ENCODE data around the gene ENTPD2. TPM values are rescaled to one million over a fixed set of nuclear protein-coding genes. Genes with fewer than 3 reads are reported as not detected.

Gene ENTPD2
- total and polyA plus RNA-seq, 4 donors = 0.09 to 0.40 (median 0.21) TPM

DNA sequence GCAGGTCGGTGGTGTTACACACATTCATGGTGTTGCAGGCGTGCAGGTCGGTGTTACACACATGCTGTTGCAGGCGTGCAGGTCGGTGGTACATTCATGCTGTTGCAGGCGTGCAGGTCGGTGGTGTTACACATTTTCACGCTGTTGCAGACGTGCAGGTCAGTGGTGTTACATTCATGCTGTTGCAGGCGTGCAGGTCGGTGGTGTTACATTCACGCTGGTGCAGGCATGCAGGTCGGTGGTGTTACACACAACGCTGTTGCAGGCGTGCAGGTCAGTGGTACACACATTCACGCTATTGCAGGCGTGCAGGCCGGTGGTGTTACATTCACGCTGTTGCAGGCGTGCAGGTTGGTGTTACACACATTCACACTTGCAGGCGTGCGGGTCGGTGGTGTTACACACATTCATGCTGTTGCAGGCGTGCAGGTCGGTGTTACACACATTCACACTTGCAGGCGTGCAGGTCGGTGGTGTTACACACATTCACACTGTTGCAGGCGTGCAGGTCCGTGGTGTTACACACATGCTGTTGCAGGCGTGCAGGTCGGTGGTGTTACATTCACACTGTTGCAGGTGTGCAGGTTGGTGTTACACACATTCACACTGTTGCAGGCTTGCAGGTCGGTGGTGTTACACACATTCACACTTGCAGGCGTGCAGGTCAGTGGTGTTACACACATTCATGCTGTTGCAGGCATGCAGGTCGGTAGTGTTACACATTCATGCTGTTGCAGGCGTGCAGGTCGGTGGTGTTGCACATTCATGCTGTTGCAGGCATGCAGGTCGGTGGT is 49.5 kb upstream of the ENTPD2 start (continued):
- TF ChIP-seq EGR1 (IDR thresholded peaks at IDR 0.05; ENCODE audit: low read depth in 2 of 2) (no peak), NR2F2 (IDR thresholded peaks at IDR 0.05) (no peak), HNF4G (IDR thresholded peaks at IDR 0.05) (no peak), YY1 (IDR thresholded peaks at IDR 0.05) (no peak), RXRA (IDR thresholded peaks at IDR 0.05) (no peak), TAF1 (conservative IDR thresholded peaks at IDR 0.05) (no peak), SP1 (IDR thresholded peaks at IDR 0.05) (no peak)
- TF ChIP-seq, protein P1, sequence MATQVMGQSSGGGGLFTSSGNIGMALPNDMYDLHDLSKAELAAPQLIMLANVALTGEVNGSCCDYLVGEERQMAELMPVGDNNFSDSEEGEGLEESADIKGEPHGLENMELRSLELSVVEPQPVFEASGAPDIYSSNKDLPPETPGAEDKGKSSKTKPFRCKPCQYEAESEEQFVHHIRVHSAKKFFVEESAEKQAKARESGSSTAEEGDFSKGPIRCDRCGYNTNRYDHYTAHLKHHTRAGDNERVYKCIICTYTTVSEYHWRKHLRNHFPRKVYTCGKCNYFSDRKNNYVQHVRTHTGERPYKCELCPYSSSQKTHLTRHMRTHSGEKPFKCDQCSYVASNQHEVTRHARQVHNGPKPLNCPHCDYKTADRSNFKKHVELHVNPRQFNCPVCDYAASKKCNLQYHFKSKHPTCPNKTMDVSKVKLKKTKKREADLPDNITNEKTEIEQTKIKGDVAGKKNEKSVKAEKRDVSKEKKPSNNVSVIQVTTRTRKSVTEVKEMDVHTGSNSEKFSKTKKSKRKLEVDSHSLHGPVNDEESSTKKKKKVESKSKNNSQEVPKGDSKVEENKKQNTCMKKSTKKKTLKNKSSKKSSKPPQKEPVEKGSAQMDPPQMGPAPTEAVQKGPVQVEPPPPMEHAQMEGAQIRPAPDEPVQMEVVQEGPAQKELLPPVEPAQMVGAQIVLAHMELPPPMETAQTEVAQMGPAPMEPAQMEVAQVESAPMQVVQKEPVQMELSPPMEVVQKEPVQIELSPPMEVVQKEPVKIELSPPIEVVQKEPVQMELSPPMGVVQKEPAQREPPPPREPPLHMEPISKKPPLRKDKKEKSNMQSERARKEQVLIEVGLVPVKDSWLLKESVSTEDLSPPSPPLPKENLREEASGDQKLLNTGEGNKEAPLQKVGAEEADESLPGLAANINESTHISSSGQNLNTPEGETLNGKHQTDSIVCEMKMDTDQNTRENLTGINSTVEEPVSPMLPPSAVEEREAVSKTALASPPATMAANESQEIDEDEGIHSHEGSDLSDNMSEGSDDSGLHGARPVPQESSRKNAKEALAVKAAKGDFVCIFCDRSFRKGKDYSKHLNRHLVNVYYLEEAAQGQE (IDR thresholded peaks at IDR 0.05) = no peak
- TF ChIP-seq, protein P2, sequence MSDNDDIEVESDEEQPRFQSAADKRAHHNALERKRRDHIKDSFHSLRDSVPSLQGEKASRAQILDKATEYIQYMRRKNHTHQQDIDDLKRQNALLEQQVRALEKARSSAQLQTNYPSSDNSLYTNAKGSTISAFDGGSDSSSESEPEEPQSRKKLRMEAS (IDR thresholded peaks at IDR 0.05) = no peak

DNA sequence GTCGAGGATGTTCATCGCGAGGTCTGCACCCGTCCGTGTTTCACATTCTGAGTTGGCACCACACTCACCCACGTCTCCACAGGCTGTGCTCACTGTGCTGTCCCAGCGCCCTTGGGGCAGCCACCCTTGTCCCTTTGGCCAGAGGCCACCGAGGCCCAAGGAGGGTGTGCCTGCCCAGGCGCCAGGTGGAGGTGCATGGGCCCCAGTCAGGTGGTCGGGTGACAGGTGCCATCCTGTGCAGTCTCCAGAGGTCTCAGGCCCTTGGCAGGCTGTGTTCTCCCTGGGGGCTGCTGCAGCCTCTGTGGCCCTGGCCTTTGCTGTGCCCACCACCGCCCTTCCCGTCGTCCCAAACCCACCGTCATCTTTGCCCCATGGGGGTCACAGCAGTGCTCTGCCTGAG is 45.4 kb upstream of the ENTPD2 start:
- no peak overlapping the region for H3K9ac ChIP-seq (ENCODE audit: low read depth in 1 of 2, low read length in 2 of 2)
- H3K4me1 ChIP-seq (ENCODE audit: control insufficient read depth in 4 of 4, insufficient read depth in 4 of 4, low read length in 3 of 4) = no peaks in the 10 kb centered on the region
- TF ChIP-seq HNF4A (conservative IDR thresholded peaks at IDR 0.05) = no peak
- TF ChIP-seq JUND (IDR thresholded peaks at IDR 0.05) = no peak
- no peak for TF ChIP-seq TAF1 (conservative IDR thresholded peaks at IDR 0.05)
- TF ChIP-seq YY1 (IDR thresholded peaks at IDR 0.05) = no peak
- TF ChIP-seq, protein P3, sequence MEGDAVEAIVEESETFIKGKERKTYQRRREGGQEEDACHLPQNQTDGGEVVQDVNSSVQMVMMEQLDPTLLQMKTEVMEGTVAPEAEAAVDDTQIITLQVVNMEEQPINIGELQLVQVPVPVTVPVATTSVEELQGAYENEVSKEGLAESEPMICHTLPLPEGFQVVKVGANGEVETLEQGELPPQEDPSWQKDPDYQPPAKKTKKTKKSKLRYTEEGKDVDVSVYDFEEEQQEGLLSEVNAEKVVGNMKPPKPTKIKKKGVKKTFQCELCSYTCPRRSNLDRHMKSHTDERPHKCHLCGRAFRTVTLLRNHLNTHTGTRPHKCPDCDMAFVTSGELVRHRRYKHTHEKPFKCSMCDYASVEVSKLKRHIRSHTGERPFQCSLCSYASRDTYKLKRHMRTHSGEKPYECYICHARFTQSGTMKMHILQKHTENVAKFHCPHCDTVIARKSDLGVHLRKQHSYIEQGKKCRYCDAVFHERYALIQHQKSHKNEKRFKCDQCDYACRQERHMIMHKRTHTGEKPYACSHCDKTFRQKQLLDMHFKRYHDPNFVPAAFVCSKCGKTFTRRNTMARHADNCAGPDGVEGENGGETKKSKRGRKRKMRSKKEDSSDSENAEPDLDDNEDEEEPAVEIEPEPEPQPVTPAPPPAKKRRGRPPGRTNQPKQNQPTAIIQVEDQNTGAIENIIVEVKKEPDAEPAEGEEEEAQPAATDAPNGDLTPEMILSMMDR (IDR thresholded peaks at IDR 0.05; ENCODE audit: low read depth, low read length, missing input control) = no peak
- TF ChIP-seq, protein P4, sequence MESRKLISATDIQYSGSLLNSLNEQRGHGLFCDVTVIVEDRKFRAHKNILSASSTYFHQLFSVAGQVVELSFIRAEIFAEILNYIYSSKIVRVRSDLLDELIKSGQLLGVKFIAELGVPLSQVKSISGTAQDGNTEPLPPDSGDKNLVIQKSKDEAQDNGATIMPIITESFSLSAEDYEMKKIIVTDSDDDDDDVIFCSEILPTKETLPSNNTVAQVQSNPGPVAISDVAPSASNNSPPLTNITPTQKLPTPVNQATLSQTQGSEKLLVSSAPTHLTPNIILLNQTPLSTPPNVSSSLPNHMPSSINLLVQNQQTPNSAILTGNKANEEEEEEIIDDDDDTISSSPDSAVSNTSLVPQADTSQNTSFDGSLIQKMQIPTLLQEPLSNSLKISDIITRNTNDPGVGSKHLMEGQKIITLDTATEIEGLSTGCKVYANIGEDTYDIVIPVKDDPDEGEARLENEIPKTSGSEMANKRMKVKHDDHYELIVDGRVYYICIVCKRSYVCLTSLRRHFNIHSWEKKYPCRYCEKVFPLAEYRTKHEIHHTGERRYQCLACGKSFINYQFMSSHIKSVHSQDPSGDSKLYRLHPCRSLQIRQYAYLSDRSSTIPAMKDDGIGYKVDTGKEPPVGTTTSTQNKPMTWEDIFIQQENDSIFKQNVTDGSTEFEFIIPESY (IDR thresholded peaks at IDR 0.05) = no peak
- TF ChIP-seq, protein P1 (IDR thresholded peaks at IDR 0.05) = no peak
- TF ChIP-seq RAD21 (IDR thresholded peaks at IDR 0.05) = no peak
- TF ChIP-seq RXRA (IDR thresholded peaks at IDR 0.05) = no peak
- TF ChIP-seq SP1 (IDR thresholded peaks at IDR 0.05) = no peak
- TF ChIP-seq EGR1 (IDR thresholded peaks at IDR 0.05; ENCODE audit: low read depth in 2 of 2) = no peak
- TF ChIP-seq HNF4G (IDR thresholded peaks at IDR 0.05) = no peak
- TF ChIP-seq, protein P2 (IDR thresholded peaks at IDR 0.05) = no peak
- no peak for TF ChIP-seq FOXA1 (IDR thresholded peaks at IDR 0.05)
- no peak for TF ChIP-seq NR2F2 (IDR thresholded peaks at IDR 0.05)
- TF ChIP-seq GABPA (IDR thresholded peaks at IDR 0.05 in 1 of 2, conservative IDR thresholded peaks at IDR 0.05 in 1 of 2) = no peak
- TF ChIP-seq, protein P5, sequence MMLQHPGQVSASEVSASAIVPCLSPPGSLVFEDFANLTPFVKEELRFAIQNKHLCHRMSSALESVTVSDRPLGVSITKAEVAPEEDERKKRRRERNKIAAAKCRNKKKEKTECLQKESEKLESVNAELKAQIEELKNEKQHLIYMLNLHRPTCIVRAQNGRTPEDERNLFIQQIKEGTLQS (IDR thresholded peaks at IDR 0.05) = no peak
- TF ChIP-seq FOXA2 (IDR thresholded peaks at IDR 0.05) = no peak
- H3K27ac ChIP-seq (ENCODE audit: low read depth in 1 of 2, low read length in 2 of 2) = no peak overlapping the region
- no peak for DNase-seq (ENCODE audit: low spot score)
- no peaks in the 10 kb centered on the region for H3K9me3 ChIP-seq (ENCODE audit: control insufficient read depth in 4 of 4, low read length in 3 of 4)
- H3K36me3 ChIP-seq (ENCODE audit: control insufficient read depth in 4 of 4, insufficient read depth in 3 of 4, low read depth in 1 of 4, low read length in 3 of 4) = peaks cover 2 to 70% (median 38%) of the 10 kb centered on the region in 4 donors
- H3K4me3 ChIP-seq (ENCODE audit: low read depth in 1 of 3, low read length in 3 of 3) = no peak overlapping the region
- no peaks in the 10 kb centered on the region for H3K27me3 ChIP-seq (ENCODE audit: control insufficient read depth in 4 of 4, insufficient read depth in 4 of 4, low read length in 3 of 4)
- 92% methylated on average over 14 of the region's 14 CpGs for WGBS
